Measurements from ENCODE around the gene CEP104. TPM values are rescaled to one million over a fixed set of nuclear protein-coding genes. Genes with fewer than 3 reads are reported as not detected.

The CEP104 gene
- total and polyA plus RNA-seq, 9 of the 15 experiments (the other 6 are each of a cell fraction or from before 2014, with no cell fraction given) = 11.2 to 63.4 (median 42.6) TPM

DNA sequence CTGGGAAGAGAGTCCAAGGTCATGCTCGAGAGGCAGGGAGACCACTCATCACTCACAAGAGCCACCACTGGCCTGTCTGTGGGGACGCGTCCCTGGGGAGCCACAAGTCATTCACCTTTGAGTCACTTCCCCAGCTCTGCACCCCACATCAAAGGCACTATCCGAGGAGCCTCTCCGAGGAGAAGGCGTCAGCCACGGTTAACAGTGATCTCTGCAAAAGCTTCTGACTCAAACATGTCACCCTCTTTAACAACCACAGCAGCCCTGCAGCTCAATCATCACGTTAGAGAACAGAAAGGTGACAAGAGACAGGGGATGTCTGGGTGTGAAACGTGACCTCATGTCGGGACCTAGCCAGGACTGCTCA, 69.7 kb downstream of the CEP104 start (continued):
- TF ChIP-seq, protein P1, sequence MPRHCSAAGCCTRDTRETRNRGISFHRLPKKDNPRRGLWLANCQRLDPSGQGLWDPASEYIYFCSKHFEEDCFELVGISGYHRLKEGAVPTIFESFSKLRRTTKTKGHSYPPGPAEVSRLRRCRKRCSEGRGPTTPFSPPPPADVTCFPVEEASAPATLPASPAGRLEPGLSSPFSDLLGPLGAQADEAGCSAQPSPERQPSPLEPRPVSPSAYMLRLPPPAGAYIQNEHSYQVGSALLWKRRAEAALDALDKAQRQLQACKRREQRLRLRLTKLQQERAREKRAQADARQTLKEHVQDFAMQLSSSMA (CRISPR knock-in tag; IDR thresholded peaks at IDR 0.05) = no peak
- TF ChIP-seq BRD9 (IDR thresholded peaks at IDR 0.05; ENCODE audit: low read depth, partially characterized antibody) (no peak), NELFE (IDR thresholded peaks at IDR 0.05; ENCODE audit: insufficient read depth, insufficient read length) (no peak), SRSF1 (IDR thresholded peaks at IDR 0.05; ENCODE audit: low read depth, low read length) (no peak), FOXA1 (IDR thresholded peaks at IDR 0.05; ENCODE audit: borderline replicate concordance) (no peak)
- TF ChIP-seq, protein P2, sequence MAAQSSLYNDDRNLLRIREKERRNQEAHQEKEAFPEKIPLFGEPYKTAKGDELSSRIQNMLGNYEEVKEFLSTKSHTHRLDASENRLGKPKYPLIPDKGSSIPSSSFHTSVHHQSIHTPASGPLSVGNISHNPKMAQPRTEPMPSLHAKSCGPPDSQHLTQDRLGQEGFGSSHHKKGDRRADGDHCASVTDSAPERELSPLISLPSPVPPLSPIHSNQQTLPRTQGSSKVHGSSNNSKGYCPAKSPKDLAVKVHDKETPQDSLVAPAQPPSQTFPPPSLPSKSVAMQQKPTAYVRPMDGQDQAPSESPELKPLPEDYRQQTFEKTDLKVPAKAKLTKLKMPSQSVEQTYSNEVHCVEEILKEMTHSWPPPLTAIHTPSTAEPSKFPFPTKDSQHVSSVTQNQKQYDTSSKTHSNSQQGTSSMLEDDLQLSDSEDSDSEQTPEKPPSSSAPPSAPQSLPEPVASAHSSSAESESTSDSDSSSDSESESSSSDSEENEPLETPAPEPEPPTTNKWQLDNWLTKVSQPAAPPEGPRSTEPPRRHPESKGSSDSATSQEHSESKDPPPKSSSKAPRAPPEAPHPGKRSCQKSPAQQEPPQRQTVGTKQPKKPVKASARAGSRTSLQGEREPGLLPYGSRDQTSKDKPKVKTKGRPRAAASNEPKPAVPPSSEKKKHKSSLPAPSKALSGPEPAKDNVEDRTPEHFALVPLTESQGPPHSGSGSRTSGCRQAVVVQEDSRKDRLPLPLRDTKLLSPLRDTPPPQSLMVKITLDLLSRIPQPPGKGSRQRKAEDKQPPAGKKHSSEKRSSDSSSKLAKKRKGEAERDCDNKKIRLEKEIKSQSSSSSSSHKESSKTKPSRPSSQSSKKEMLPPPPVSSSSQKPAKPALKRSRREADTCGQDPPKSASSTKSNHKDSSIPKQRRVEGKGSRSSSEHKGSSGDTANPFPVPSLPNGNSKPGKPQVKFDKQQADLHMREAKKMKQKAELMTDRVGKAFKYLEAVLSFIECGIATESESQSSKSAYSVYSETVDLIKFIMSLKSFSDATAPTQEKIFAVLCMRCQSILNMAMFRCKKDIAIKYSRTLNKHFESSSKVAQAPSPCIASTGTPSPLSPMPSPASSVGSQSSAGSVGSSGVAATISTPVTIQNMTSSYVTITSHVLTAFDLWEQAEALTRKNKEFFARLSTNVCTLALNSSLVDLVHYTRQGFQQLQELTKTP (IDR thresholded peaks at IDR 0.05; ENCODE audit: low read depth in 1 of 2, partially characterized antibody in 2 of 2) = no peak
- TF ChIP-seq, protein P3, sequence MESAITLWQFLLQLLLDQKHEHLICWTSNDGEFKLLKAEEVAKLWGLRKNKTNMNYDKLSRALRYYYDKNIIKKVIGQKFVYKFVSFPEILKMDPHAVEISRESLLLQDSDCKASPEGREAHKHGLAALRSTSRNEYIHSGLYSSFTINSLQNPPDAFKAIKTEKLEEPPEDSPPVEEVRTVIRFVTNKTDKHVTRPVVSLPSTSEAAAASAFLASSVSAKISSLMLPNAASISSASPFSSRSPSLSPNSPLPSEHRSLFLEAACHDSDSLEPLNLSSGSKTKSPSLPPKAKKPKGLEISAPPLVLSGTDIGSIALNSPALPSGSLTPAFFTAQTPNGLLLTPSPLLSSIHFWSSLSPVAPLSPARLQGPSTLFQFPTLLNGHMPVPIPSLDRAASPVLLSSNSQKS (CRISPR knock-in tag; IDR thresholded peaks at IDR 0.05) = no peak
